ENCODE measurements around the gene SLC51A.
"Not testable (repeated sequence)": the region's sequence is repeated elsewhere in the genome, so short reads cannot be mapped to it uniquely, and the experiment has no call there.

Gene SLC51A

DNA sequence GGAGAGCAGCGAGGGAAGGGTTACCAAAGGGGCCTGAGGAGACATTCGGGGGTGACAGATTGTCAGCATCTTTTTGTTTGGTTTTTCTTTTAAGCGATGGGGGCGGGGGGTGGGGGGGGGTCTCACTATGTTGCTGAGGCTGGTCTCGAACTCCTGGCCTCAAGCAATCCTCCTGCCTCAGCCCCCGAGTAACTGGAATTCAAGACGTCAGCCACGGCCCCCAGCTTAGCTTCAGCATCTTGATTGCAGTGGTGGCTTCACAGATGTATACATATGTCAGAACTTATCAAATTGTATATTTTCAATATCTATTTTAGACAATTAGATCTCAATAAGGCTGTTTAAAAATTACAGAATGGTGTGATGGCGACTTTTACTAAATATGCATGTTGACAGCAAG lies 36.0 kb upstream of the SLC51A start:
- Histone ChIP-seq H2BK120ac (ENCODE audit: low read depth, low read length) (no peak overlapping the region), H2AFZ (ENCODE audit: low read depth, low read length) (no peak overlapping the region), H3K18ac (ENCODE audit: low read depth in 1 of 2, low read length in 2 of 2) (no peak overlapping the region), H3K4ac (ENCODE audit: low read depth in 1 of 2, low read length in 2 of 2) (no peak overlapping the region), H4K91ac (ENCODE audit: low read length) (no peak overlapping the region), H3K27ac (ENCODE audit: low read length, poor library complexity, severe bottlenecking) (no peak overlapping the region), H3K23ac (ENCODE audit: low read length in 2 of 2) (no peak overlapping the region), H3K36me3 (ENCODE audit: control insufficient read depth in 1 of 2, insufficient read depth in 2 of 2, low read depth in 1 of 2, low read length in 2 of 2) (no peaks in the 10 kb centered on the region), H3K4me2 (ENCODE audit: low read length, poor library complexity, severe bottlenecking) (no peak overlapping the region), H4K8ac (ENCODE audit: low read length) (no peak overlapping the region), H3K9me3 (ENCODE audit: control insufficient read depth, low read length) (no peaks in the 10 kb centered on the region), H2BK15ac (ENCODE audit: low read depth, poor library complexity, severe bottlenecking) (no peak overlapping the region), H3K4me1 (ENCODE audit: control insufficient read depth, insufficient read depth, low read depth, low read length) (peaks cover 4% of the 10 kb centered on the region), H3K14ac (ENCODE audit: low read length in 2 of 2) (no peak overlapping the region), H3K79me1 (replicated peaks; ENCODE audit: low read length, poor library complexity, severe bottlenecking) (no peaks in the 10 kb centered on the region), H3K27me3 (ENCODE audit: control insufficient read depth in 1 of 2, insufficient read depth in 1 of 2, low read length in 2 of 2) (peaks cover 0 to 13% of the 10 kb centered on the region in 2 experiments), H2BK12ac (ENCODE audit: low read length in 2 of 2) (no peak overlapping the region), H3K4me3 (ENCODE audit: insufficient read depth in 1 of 2, low read depth in 1 of 2, low read length in 2 of 2) (no peak overlapping the region), H2AK5ac (ENCODE audit: low read length, severe bottlenecking) (no peak overlapping the region), H2BK5ac (ENCODE audit: low read depth, low read length, poor library complexity, severe bottlenecking) (no peak overlapping the region), H3K9ac (ENCODE audit: low read length) (no peak overlapping the region)
- no peak for DNase-seq
- 92% methylated on average over 7 of the region's 9 CpGs for WGBS

DNA sequence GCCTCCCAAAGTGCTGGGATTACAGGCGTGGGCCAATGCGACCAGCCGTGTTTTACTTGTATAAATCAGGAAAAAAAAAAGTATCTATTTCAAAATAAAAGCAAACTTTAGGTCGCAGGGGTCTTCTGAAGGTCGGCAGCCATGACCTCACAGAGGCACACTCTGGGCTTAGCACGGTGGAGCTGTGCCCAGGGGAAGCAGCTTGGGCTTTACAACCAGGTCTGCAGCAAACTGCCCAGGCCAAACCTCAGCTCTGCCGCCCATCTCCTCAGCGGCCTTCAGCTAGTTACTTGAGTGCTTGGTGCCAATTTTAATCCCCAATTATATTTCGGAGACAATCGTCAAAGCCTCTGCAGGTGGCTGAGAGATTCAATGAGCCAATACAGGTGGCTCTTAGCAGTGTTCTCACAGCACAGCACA lies 35.2 kb upstream of the SLC51A start:
- H3K27ac ChIP-seq (ENCODE audit: low read length, poor library complexity, severe bottlenecking): no peak overlapping the region
- WGBS: 88% methylated on average over 10 of the region's 10 CpGs

DNA sequence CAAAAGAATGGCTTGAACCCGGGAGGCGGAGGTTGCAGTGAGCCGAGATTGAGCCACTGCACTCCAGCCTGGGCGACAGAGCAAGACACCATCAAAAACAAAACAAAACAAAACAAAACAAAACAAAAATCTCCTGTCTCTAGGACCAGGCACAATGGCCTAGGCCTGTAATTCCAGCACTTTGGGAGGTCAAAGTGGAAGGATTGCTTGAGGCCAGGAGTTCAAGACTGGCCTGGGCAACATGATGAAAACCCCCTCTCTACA lies 32.2 kb upstream of the SLC51A start:
- not testable (repeated sequence) for H2BK120ac ChIP-seq (ENCODE audit: low read depth, low read length); H3K4me3 ChIP-seq (ENCODE audit: insufficient read depth in 1 of 2, low read depth in 1 of 2, low read length in 2 of 2); H3K27ac ChIP-seq (ENCODE audit: low read length, poor library complexity, severe bottlenecking); H2BK5ac ChIP-seq (ENCODE audit: low read depth, low read length, poor library complexity, severe bottlenecking); H3K79me1 ChIP-seq (replicated peaks; ENCODE audit: low read length, poor library complexity, severe bottlenecking); H4K91ac ChIP-seq (ENCODE audit: low read length); H4K8ac ChIP-seq (ENCODE audit: low read length); H2BK12ac ChIP-seq (ENCODE audit: low read length in 2 of 2); H3K14ac ChIP-seq (ENCODE audit: low read length in 2 of 2); DNase-seq; H3K4me2 ChIP-seq (ENCODE audit: low read length, poor library complexity, severe bottlenecking); H3K4ac ChIP-seq (ENCODE audit: low read depth in 1 of 2, low read length in 2 of 2); H3K9me3 ChIP-seq (ENCODE audit: control insufficient read depth, low read length); H3K36me3 ChIP-seq (ENCODE audit: control insufficient read depth in 1 of 2, insufficient read depth in 2 of 2, low read depth in 1 of 2, low read length in 2 of 2); H3K9ac ChIP-seq (ENCODE audit: low read length); H3K4me1 ChIP-seq (ENCODE audit: control insufficient read depth, insufficient read depth, low read depth, low read length); H2AK5ac ChIP-seq (ENCODE audit: low read length, severe bottlenecking); H2BK15ac ChIP-seq (ENCODE audit: low read depth, poor library complexity, severe bottlenecking); H2AFZ ChIP-seq (ENCODE audit: low read depth, low read length); H3K18ac ChIP-seq (ENCODE audit: low read depth in 1 of 2, low read length in 2 of 2); H3K23ac ChIP-seq (ENCODE audit: low read length in 2 of 2)
- H3K27me3 ChIP-seq (ENCODE audit: control insufficient read depth in 1 of 2, insufficient read depth in 1 of 2, low read length in 2 of 2): peaks cover 0 to 11% of the 10 kb centered on the region in 2 experiments
- no CpG with 5 or more reads among the region's 4 CpGs for WGBS

More for the DNA sequence above, 35.2 kb upstream of the SLC51A start:
- Histone ChIP-seq H4K8ac (ENCODE audit: low read length) (no peak overlapping the region), H3K4me3 (ENCODE audit: insufficient read depth in 1 of 2, low read depth in 1 of 2, low read length in 2 of 2) (no peak overlapping the region), H2BK15ac (ENCODE audit: low read depth, poor library complexity, severe bottlenecking) (no peak overlapping the region), H3K4me1 (ENCODE audit: control insufficient read depth, insufficient read depth, low read depth, low read length) (peaks cover 4% of the 10 kb centered on the region), H3K18ac (ENCODE audit: low read depth in 1 of 2, low read length in 2 of 2) (no peak overlapping the region), H2AFZ (ENCODE audit: low read depth, low read length) (no peak overlapping the region), H3K23ac (ENCODE audit: low read length in 2 of 2) (no peak overlapping the region), H2AK5ac (ENCODE audit: low read length, severe bottlenecking) (no peak overlapping the region), H3K4ac (ENCODE audit: low read depth in 1 of 2, low read length in 2 of 2) (no peak overlapping the region), H3K36me3 (ENCODE audit: control insufficient read depth in 1 of 2, insufficient read depth in 2 of 2, low read depth in 1 of 2, low read length in 2 of 2) (no peaks in the 10 kb centered on the region), H3K14ac (ENCODE audit: low read length in 2 of 2) (no peak overlapping the region), H2BK12ac (ENCODE audit: low read length in 2 of 2) (no peak overlapping the region), H3K9me3 (ENCODE audit: control insufficient read depth, low read length) (no peaks in the 10 kb centered on the region), H3K27me3 (ENCODE audit: control insufficient read depth in 1 of 2, insufficient read depth in 1 of 2, low read length in 2 of 2) (peaks cover 0 to 13% of the 10 kb centered on the region in 2 experiments), H4K91ac (ENCODE audit: low read length) (no peak overlapping the region), H3K4me2 (ENCODE audit: low read length, poor library complexity, severe bottlenecking) (no peak overlapping the region), H3K9ac (ENCODE audit: low read length) (no peak overlapping the region), H3K79me1 (replicated peaks; ENCODE audit: low read length, poor library complexity, severe bottlenecking) (no peaks in the 10 kb centered on the region), H2BK120ac (ENCODE audit: low read depth, low read length) (no peak overlapping the region), H2BK5ac (ENCODE audit: low read depth, low read length, poor library complexity, severe bottlenecking) (no peak overlapping the region)
- no peak for DNase-seq

DNA sequence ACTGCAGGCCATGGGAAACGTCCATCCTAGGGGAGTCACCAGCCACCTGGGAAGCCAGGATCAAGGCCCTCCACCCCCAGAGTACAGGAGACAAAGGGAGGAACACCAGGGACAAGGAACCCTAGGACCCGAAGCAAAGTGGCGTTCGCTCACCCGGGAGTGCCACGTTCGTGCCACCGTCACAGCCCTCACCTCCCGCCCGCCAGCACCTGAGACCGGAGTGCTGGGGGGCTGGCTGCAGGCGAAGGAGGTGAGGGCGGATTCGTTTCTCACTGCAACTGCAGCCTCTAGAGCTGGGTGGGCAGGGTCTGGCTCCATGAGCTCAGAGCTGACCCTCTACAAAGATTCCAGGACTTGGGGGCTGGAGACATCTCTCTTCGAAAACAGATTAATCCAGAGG lies 31.5 kb upstream of the SLC51A start:
- WGBS: 92% methylated on average over 15 of the region's 15 CpGs
- H2BK120ac ChIP-seq (ENCODE audit: low read depth, low read length): no peak overlapping the region
- H3K79me1 ChIP-seq (replicated peaks; ENCODE audit: low read length, poor library complexity, severe bottlenecking): no peaks in the 10 kb centered on the region

More for the DNA sequence above, 31.5 kb upstream of the SLC51A start:
- H3K4me3 ChIP-seq (ENCODE audit: insufficient read depth in 1 of 2, low read depth in 1 of 2, low read length in 2 of 2): no peak overlapping the region
- H3K27me3 ChIP-seq (ENCODE audit: control insufficient read depth in 1 of 2, insufficient read depth in 1 of 2, low read length in 2 of 2): peaks cover 0 to 11% of the 10 kb centered on the region in 2 experiments
- no peak overlapping the region for H3K27ac ChIP-seq (ENCODE audit: low read length, poor library complexity, severe bottlenecking)
- no peak overlapping the region for H2BK15ac ChIP-seq (ENCODE audit: low read depth, poor library complexity, severe bottlenecking)
- DNase-seq: no peak
- H3K9me3 ChIP-seq (ENCODE audit: control insufficient read depth, low read length): no peaks in the 10 kb centered on the region
- H3K4me2 ChIP-seq (ENCODE audit: low read length, poor library complexity, severe bottlenecking): no peak overlapping the region
- H3K18ac ChIP-seq (ENCODE audit: low read depth in 1 of 2, low read length in 2 of 2): no peak overlapping the region
- peaks cover 6% of the 10 kb centered on the region for H3K4me1 ChIP-seq (ENCODE audit: control insufficient read depth, insufficient read depth, low read depth, low read length)
- no peak overlapping the region for H3K4ac ChIP-seq (ENCODE audit: low read depth in 1 of 2, low read length in 2 of 2)
- H2BK12ac ChIP-seq (ENCODE audit: low read length in 2 of 2): no peak overlapping the region
- H4K8ac ChIP-seq (ENCODE audit: low read length): no peak overlapping the region
- no peaks in the 10 kb centered on the region for H3K36me3 ChIP-seq (ENCODE audit: control insufficient read depth in 1 of 2, insufficient read depth in 2 of 2, low read depth in 1 of 2, low read length in 2 of 2)
- H2AFZ ChIP-seq (ENCODE audit: low read depth, low read length): no peak overlapping the region
- H2BK5ac ChIP-seq (ENCODE audit: low read depth, low read length, poor library complexity, severe bottlenecking): no peak overlapping the region
- no peak overlapping the region for H3K9ac ChIP-seq (ENCODE audit: low read length)
- H3K23ac ChIP-seq (ENCODE audit: low read length in 2 of 2): no peak overlapping the region
- H2AK5ac ChIP-seq (ENCODE audit: low read length, severe bottlenecking): no peak overlapping the region
- H4K91ac ChIP-seq (ENCODE audit: low read length): no peak overlapping the region
- H3K14ac ChIP-seq (ENCODE audit: low read length in 2 of 2): no peak overlapping the region

Measured in mesenchymal stem cell (in vitro differentiated cells and primary cell).